ENCODE results near the gene CXCL11. TPM values are rescaled to one million over a fixed set of nuclear protein-coding genes. Genes with fewer than 3 reads are reported as not detected.
"Not testable (repeated sequence)": the region's sequence is repeated elsewhere in the genome, so short reads cannot be mapped to it uniquely, and the experiment has no call there.

CXCL11 gene
- total RNA-seq, 1 donor from 2014 or later: 0.62 TPM

DNA sequence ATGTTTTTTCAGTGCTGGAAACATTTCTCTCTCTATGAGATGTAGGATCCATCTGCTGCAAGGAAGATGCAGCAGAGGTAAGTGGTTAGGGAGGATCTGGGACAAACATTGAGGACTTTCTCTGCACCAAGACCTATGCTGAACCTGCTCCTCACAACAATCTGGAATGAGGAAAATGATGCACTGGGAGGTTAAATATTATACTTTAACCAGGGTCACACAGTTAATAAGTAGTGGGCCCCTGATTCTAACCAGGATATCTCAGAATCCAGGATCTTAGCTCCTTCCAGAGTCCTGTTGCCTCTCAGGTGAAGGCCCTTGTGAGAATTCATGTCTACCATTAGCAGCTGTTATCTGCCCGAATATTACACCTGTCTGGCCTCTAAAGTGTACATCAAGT is 35.6 kb downstream of the CXCL11 start:
- H3K4me1 ChIP-seq: no peaks in the 10 kb centered on the region
- no peak for DNase-seq
- no peak for ATAC-seq
- intact Hi-C loops (cut with DNase I): no loop called here
- H3K27ac ChIP-seq: no peak overlapping the region
- no peak overlapping the region for H3K4me3 ChIP-seq
- H3K27me3 ChIP-seq (ENCODE audit: low read depth): no peaks in the 10 kb centered on the region
- no peaks in the 10 kb centered on the region for H3K36me3 ChIP-seq
- no peaks in the 10 kb centered on the region for H3K9me3 ChIP-seq
- TF ChIP-seq, protein P1, sequence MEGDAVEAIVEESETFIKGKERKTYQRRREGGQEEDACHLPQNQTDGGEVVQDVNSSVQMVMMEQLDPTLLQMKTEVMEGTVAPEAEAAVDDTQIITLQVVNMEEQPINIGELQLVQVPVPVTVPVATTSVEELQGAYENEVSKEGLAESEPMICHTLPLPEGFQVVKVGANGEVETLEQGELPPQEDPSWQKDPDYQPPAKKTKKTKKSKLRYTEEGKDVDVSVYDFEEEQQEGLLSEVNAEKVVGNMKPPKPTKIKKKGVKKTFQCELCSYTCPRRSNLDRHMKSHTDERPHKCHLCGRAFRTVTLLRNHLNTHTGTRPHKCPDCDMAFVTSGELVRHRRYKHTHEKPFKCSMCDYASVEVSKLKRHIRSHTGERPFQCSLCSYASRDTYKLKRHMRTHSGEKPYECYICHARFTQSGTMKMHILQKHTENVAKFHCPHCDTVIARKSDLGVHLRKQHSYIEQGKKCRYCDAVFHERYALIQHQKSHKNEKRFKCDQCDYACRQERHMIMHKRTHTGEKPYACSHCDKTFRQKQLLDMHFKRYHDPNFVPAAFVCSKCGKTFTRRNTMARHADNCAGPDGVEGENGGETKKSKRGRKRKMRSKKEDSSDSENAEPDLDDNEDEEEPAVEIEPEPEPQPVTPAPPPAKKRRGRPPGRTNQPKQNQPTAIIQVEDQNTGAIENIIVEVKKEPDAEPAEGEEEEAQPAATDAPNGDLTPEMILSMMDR (IDR thresholded peaks at IDR 0.05): no peak

DNA sequence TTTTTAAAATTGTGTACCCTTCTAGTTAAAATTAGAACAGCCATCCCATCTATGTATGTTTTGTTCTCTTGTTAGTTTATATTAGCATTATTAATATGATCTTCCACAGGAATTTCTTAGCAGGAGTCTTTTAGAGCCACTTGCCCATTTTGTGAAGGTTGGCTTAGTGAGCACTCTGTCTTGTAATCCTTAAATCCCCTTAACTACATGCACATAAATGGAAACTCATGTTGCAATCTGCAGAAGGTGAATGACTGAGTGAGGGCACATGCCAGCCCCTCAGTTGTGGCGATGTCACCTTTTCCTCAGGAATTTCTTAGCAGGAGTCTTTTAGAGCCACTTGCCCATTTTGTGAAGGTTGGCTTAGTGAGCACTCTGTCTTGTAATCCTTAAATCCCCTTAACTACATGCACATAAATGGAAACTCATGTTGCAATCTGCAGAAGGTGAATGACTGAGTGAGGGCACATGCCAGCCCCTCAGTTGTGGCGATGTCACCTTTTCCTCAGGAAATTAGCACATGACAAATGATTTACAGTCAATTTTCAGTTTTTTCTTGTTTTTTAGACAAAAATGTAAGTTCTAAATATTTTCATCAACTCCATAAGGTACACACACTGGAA is 37.2 kb downstream of the CXCL11 start:
- H3K36me3 ChIP-seq; H3K4me1 ChIP-seq; H3K4me3 ChIP-seq; DNase-seq; H3K27ac ChIP-seq; H3K9me3 ChIP-seq; ATAC-seq; H3K27me3 ChIP-seq (ENCODE audit: low read depth): not testable (repeated sequence)
- intact Hi-C loops (cut with DNase I): loop anchor here (10.0 kb wide), 1 partner anchor 66 kb away; no protein-coding TSS in a partner anchor

DNA sequence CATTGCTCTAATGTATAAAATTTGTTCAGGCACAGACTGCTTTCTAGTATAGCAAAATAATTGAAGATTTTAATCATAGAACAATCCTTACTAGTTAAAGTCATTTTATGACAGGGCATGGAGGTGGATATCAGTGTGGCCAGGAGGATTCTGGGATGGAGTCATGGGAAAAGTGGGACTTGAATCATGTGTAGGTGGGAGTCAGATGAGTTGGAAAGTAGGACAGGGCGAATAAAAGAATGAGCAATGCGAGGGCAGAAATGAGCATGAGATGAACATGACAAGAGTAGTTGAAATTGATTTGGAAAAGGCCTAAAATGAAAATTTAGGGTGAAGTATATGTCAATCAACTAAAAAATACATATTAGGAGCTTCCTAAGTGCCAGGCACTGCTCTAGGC is 37.9 kb downstream of the CXCL11 start:
- Histone ChIP-seq H3K27me3 (ENCODE audit: low read depth) (no peaks in the 10 kb centered on the region), H3K36me3 (no peaks in the 10 kb centered on the region), H3K4me1 (no peaks in the 10 kb centered on the region), H3K4me3 (no peak overlapping the region), H3K9me3 (no peaks in the 10 kb centered on the region), H3K27ac (no peak overlapping the region)
- ATAC-seq: no peak
- intact Hi-C loops (cut with DNase I): loop anchor here (10.0 kb wide), 1 partner anchor 67 kb away; no protein-coding TSS in a partner anchor
- DNase-seq: no peak
- TF ChIP-seq, protein P1 (IDR thresholded peaks at IDR 0.05): no peak

DNA sequence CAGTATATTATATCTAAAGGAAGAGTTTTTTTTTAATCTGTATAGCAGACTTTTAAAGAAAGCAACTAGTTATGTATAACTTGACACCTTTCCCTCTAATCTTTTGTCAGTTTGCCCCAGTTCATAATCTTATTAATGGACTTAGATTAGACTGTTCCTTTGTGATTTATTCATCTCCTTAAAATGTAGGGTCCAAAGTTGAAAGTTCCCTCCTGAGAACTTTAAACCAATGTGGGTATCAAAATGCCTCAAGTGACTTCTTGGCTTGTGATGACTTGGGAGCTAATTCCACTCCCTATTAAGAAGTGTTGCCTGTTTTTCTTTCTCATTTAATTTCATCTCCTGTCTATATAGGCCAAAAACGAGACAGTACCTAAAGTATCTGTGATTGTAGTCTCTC is 38.8 kb downstream of the CXCL11 start:
- H3K4me3 ChIP-seq: no peak overlapping the region
- no peaks in the 10 kb centered on the region for H3K4me1 ChIP-seq
- H3K36me3 ChIP-seq: no peaks in the 10 kb centered on the region
- H3K9me3 ChIP-seq: no peaks in the 10 kb centered on the region
- intact Hi-C loops (cut with DNase I): loop anchor here (10.0 kb wide), 1 partner anchor 68 kb away; no protein-coding TSS in a partner anchor
- TF ChIP-seq, protein P1 (IDR thresholded peaks at IDR 0.05): no peak
- H3K27me3 ChIP-seq (ENCODE audit: low read depth): no peaks in the 10 kb centered on the region
- no peak for ATAC-seq
- H3K27ac ChIP-seq: no peak overlapping the region
- DNase-seq: no peak

DNA sequence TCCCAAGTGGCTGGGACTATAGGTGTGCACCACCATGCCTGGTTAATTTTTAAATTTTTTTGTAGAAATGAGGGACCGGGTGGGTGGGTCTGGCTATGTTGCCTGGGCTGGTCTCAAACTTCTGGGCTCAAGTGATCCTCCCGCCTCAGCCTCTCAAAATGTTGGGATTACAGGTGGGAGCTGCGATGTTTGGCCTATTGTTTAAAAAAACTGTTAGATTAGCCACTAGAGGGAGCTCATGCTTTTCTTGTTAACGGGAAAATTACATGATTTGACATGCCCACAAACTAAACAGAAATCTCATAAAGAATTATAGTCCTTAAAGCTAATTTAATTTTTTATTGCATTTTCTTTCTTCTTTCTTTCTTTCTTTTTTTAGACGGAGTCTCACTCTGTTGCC is 40.1 kb downstream of the CXCL11 start:
- H3K9me3 ChIP-seq: no peaks in the 10 kb centered on the region
- H3K27ac ChIP-seq: no peak overlapping the region
- TF ChIP-seq, protein P1 (IDR thresholded peaks at IDR 0.05): peak; percentile 66
- peaks cover 4% of the 10 kb centered on the region for H3K4me1 ChIP-seq
- H3K36me3 ChIP-seq: no peaks in the 10 kb centered on the region
- peak in 1 of 2 donors; percentile 48 for ATAC-seq
- H3K27me3 ChIP-seq (ENCODE audit: low read depth): no peaks in the 10 kb centered on the region
- no peak for DNase-seq
- intact Hi-C loops (cut with DNase I): loop anchor here (10.0 kb wide), 1 partner anchor 69 kb away; no protein-coding TSS in a partner anchor
- H3K4me3 ChIP-seq: no peak overlapping the region

DNA sequence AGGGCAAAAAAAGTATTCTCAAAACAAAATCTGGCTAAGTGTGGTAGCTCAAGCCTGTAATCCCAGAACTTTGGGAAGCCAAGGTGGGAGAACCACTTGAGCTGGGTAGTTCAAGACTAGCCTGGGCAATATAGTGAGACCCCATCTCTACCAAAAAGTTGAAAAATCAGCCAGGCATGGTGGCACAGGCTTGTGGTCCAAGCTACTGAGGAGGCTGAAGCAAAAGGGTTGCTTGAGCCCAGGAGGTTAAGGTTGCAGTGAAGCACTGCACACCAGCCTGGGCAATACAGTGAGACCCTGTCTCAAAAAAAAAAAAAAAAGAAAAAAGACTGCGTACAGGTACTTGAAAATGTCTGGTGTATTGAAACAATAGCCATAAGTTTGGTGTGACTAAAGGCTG is 43.4 kb downstream of the CXCL11 start:
- H3K4me3 ChIP-seq: no peak overlapping the region
- H3K27ac ChIP-seq: no peak overlapping the region
- no peaks in the 10 kb centered on the region for H3K9me3 ChIP-seq
- TF ChIP-seq, protein P1 (IDR thresholded peaks at IDR 0.05): no peak
- ATAC-seq (no peak), DNase-seq (no peak)
- no peaks in the 10 kb centered on the region for H3K27me3 ChIP-seq (ENCODE audit: low read depth)
- no peaks in the 10 kb centered on the region for H3K36me3 ChIP-seq
- intact Hi-C loops (cut with DNase I): loop anchor here (10.0 kb wide), 1 partner anchor 72 kb away; no protein-coding TSS in a partner anchor
- H3K4me1 ChIP-seq: peaks cover 21% of the 10 kb centered on the region
